ENCODE data around the gene SH3RF1.

Gene SH3RF1

DNA sequence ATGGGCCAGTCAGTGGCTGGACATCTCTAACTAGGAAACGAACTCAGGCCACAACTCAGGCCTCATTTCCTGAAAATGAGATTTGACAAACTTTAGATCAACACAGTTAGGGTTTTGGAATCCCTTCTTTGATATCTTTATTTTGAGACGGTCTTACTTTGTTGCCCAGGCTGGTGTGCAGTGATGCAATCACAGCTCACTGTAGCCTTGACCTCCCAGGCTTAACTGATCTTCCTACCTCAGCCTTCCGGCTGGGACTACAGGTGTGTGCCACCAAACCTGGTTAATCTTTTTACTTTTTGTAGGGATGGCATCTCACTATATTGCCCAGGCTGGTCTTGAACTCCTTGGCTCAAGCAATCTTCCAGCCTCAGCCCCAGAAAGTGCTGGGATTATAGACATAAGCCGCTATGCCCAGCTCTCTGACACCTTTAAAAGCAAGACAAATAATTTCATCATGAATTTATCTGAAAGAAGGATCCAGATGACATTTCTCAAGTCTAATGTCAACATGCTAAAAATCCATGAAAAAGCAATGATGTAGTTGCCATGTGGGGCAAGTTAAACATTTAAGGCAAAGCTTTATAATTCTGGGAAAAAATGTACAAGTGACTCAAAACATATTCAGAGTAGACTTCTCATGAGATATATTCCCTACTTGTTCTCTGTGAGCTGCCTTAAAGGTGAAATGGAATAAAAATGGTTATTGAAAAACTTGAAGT, 171.6 kb downstream of the SH3RF1 start:
- H3K9ac ChIP-seq (ENCODE audit: low read depth, low read length, poor library complexity): no peak overlapping the region
- H3K4ac ChIP-seq (ENCODE audit: low read length): no peak overlapping the region
- no peak for DNase-seq (ENCODE audit: low spot score)
- peaks cover 0 to 8% of the 10 kb centered on the region in 2 donors for H3K9me3 ChIP-seq (replicated peaks in 1 of 2; ENCODE audit: control insufficient read depth in 2 of 2, insufficient read depth in 1 of 2, low read depth in 1 of 2, low read length in 2 of 2)
- no peak overlapping the region for H2AK5ac ChIP-seq (ENCODE audit: low read depth, low read length)
- H2BK5ac ChIP-seq (ENCODE audit: low read length): no peak overlapping the region
- no peak overlapping the region for H2BK15ac ChIP-seq (ENCODE audit: low read length)
- no peak overlapping the region for H3K23ac ChIP-seq (ENCODE audit: low read depth, low read length, poor library complexity)
- H3K4me1 ChIP-seq (ENCODE audit: control insufficient read depth in 2 of 2, insufficient read depth in 1 of 2, low read depth in 1 of 2, low read length in 2 of 2): peaks cover 4 to 17% of the 10 kb centered on the region in 2 donors
- H4K91ac ChIP-seq (ENCODE audit: low read depth, low read length, poor library complexity): no peak overlapping the region
- H4K8ac ChIP-seq (ENCODE audit: low read depth, low read length): no peak overlapping the region
- peaks cover 7 to 88% of the 10 kb centered on the region in 2 donors for H3K36me3 ChIP-seq (replicated peaks in 1 of 2; ENCODE audit: control insufficient read depth in 2 of 2, insufficient read depth in 2 of 2, low read length in 2 of 2)
- no peak overlapping the region for H3K4me3 ChIP-seq (ENCODE audit: low read length in 2 of 2)
- H3K14ac ChIP-seq (ENCODE audit: low read length): no peak overlapping the region
- WGBS, 2 donors (ENCODE audit: extremely low coverage in 2 of 2, insufficient read length in 2 of 2, insufficient replicate concordance in 1 of 2): no CpG with 5 or more reads among the region's 4 CpGs
- no peak overlapping the region for H2AFZ ChIP-seq (ENCODE audit: low read length)
- no peak overlapping the region for H3K4me2 ChIP-seq (ENCODE audit: insufficient read depth, low read length, poor library complexity, severe bottlenecking)
- H3K27me3 ChIP-seq (ENCODE audit: control insufficient read depth in 3 of 3, insufficient read depth in 3 of 3, low read depth in 1 of 3, low read length in 3 of 3): no peaks in the 10 kb centered on the region
- H2BK12ac ChIP-seq (ENCODE audit: low read length): no peak overlapping the region
- no peak overlapping the region for H3K18ac ChIP-seq (ENCODE audit: low read length)
- no peak overlapping the region for H2BK120ac ChIP-seq (ENCODE audit: low read depth, low read length)
- H3K27ac ChIP-seq (replicated peaks; ENCODE audit: low read length): no peak overlapping the region
- H3K79me1 ChIP-seq (ENCODE audit: low read depth, low read length): no peaks in the 10 kb centered on the region

DNA sequence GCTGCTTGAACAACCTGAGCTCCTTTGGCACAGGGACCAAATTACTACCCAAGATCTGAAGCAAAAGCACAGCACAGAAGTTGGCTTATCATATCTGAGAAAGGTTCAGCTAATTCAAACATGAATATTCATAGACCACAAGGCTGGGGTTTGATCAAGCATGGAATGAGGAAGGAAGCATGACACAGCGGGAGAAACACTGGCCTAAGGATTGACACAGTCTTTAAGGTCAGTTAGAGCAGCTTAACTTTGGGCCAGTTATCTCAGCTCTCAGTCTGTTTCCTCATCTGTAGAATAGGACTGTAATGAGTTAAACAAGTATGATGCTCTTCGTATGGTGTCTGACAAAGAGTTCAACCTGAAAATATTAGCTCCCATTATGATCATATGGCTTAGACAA, 172.2 kb downstream of the SH3RF1 start:
- H3K27ac ChIP-seq (replicated peaks; ENCODE audit: low read length): no peak overlapping the region
- H3K79me1 ChIP-seq (ENCODE audit: low read depth, low read length): no peaks in the 10 kb centered on the region
- no peak overlapping the region for H3K9ac ChIP-seq (ENCODE audit: low read depth, low read length, poor library complexity)
- H3K4ac ChIP-seq (ENCODE audit: low read length): no peak overlapping the region
- H2BK120ac ChIP-seq (ENCODE audit: low read depth, low read length): no peak overlapping the region
- H3K23ac ChIP-seq (ENCODE audit: low read depth, low read length, poor library complexity): no peak overlapping the region
- H3K4me1 ChIP-seq (ENCODE audit: control insufficient read depth in 2 of 2, insufficient read depth in 1 of 2, low read depth in 1 of 2, low read length in 2 of 2): peaks cover 0 to 14% of the 10 kb centered on the region in 2 donors
- no peak overlapping the region for H4K8ac ChIP-seq (ENCODE audit: low read depth, low read length)
- H3K18ac ChIP-seq (ENCODE audit: low read length): no peak overlapping the region
- no peak overlapping the region for H3K4me2 ChIP-seq (ENCODE audit: insufficient read depth, low read length, poor library complexity, severe bottlenecking)
- H3K4me3 ChIP-seq (ENCODE audit: low read length in 2 of 2): no peak overlapping the region
- no peak overlapping the region for H3K14ac ChIP-seq (ENCODE audit: low read length)
- DNase-seq (ENCODE audit: low spot score): no peak
- H4K91ac ChIP-seq (ENCODE audit: low read depth, low read length, poor library complexity): no peak overlapping the region
- H3K27me3 ChIP-seq (ENCODE audit: control insufficient read depth in 3 of 3, insufficient read depth in 3 of 3, low read depth in 1 of 3, low read length in 3 of 3): no peaks in the 10 kb centered on the region
- H2AFZ ChIP-seq (ENCODE audit: low read length): no peak overlapping the region
- WGBS, 2 donors (ENCODE audit: extremely low coverage in 2 of 2, insufficient read length in 2 of 2, insufficient replicate concordance in 1 of 2): no CpG with 5 or more reads among the region's 2 CpGs
- no peak overlapping the region for H2AK5ac ChIP-seq (ENCODE audit: low read depth, low read length)
- no peak overlapping the region for H2BK5ac ChIP-seq (ENCODE audit: low read length)
- no peak overlapping the region for H2BK15ac ChIP-seq (ENCODE audit: low read length)
- no peak overlapping the region for H2BK12ac ChIP-seq (ENCODE audit: low read length)
- H3K9me3 ChIP-seq (replicated peaks in 1 of 2; ENCODE audit: control insufficient read depth in 2 of 2, insufficient read depth in 1 of 2, low read depth in 1 of 2, low read length in 2 of 2): peaks cover 0 to 8% of the 10 kb centered on the region in 2 donors
- H3K36me3 ChIP-seq (replicated peaks in 1 of 2; ENCODE audit: control insufficient read depth in 2 of 2, insufficient read depth in 2 of 2, low read length in 2 of 2): peaks cover 9 to 88% of the 10 kb centered on the region in 2 donors

DNA sequence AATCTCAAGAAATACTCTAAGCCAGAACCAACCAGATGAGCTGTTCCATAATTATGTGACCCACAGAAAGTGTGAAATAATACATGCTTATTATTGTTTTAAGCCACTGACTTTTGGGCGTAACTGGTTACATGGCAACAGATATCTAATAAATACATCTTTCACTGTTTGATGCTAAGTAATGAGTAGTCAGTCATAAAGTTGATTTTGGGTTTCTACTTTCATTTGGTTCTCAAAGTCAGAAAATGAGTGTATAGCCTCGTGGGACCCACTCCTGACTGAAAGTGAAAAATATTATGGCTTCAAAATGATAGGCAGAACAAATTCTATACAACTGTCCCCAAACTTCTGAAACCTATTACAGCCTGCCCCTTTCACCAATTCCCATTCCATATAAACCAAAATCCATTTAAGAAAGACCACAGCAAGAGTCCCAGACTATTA, 172.7 kb downstream of the SH3RF1 start:
- Histone ChIP-seq H2AK5ac (ENCODE audit: low read depth, low read length) (no peak overlapping the region), H3K4ac (ENCODE audit: low read length) (no peak overlapping the region), H2BK12ac (ENCODE audit: low read length) (no peak overlapping the region), H3K4me1 (ENCODE audit: control insufficient read depth in 2 of 2, insufficient read depth in 1 of 2, low read depth in 1 of 2, low read length in 2 of 2) (peaks cover 0 to 14% of the 10 kb centered on the region in 2 donors), H3K14ac (ENCODE audit: low read length) (no peak overlapping the region), H2BK5ac (ENCODE audit: low read length) (no peak overlapping the region), H4K91ac (ENCODE audit: low read depth, low read length, poor library complexity) (no peak overlapping the region), H3K23ac (ENCODE audit: low read depth, low read length, poor library complexity) (no peak overlapping the region), H3K4me3 (ENCODE audit: low read length in 2 of 2) (no peak overlapping the region), H2BK15ac (ENCODE audit: low read length) (no peak overlapping the region), H3K9me3 (replicated peaks in 1 of 2; ENCODE audit: control insufficient read depth in 2 of 2, insufficient read depth in 1 of 2, low read depth in 1 of 2, low read length in 2 of 2) (peaks cover 0 to 8% of the 10 kb centered on the region in 2 donors), H3K9ac (ENCODE audit: low read depth, low read length, poor library complexity) (no peak overlapping the region), H3K27ac (replicated peaks; ENCODE audit: low read length) (no peak overlapping the region), H3K36me3 (replicated peaks in 1 of 2; ENCODE audit: control insufficient read depth in 2 of 2, insufficient read depth in 2 of 2, low read length in 2 of 2) (peaks cover 9 to 87% of the 10 kb centered on the region in 2 donors), H3K4me2 (ENCODE audit: insufficient read depth, low read length, poor library complexity, severe bottlenecking) (no peak overlapping the region), H2BK120ac (ENCODE audit: low read depth, low read length) (no peak overlapping the region), H2AFZ (ENCODE audit: low read length) (no peak overlapping the region), H3K27me3 (ENCODE audit: control insufficient read depth in 3 of 3, insufficient read depth in 3 of 3, low read depth in 1 of 3, low read length in 3 of 3) (no peaks in the 10 kb centered on the region), H3K18ac (ENCODE audit: low read length) (no peak overlapping the region), H4K8ac (ENCODE audit: low read depth, low read length) (no peak overlapping the region), H3K79me1 (ENCODE audit: low read depth, low read length) (no peaks in the 10 kb centered on the region)
- DNase-seq (ENCODE audit: low spot score): no peak
- WGBS, 2 donors (ENCODE audit: extremely low coverage in 2 of 2, insufficient read length in 2 of 2, insufficient replicate concordance in 1 of 2): no CpG with 5 or more reads among the region's 2 CpGs

DNA sequence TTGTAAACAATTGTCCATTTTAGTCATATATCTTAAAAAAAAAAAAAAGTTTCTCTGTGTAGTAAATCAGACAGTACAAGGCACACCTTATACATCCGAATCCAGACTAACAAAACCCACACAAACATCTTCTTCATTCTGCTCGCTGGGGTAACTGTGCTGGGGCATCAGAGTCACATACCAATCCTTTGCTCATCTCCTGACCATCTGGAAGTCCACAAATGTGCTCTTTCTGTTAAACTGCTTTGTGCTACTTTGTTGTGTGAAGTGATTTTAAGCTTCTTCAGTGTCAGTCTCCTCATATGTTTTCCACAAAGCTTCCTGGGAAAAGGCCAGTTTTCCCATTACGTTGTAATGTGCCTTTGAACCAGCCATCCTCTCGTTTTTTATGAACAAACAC, 174.5 kb downstream of the SH3RF1 start:
- H3K27me3 ChIP-seq (ENCODE audit: control insufficient read depth in 3 of 3, insufficient read depth in 3 of 3, low read depth in 1 of 3, low read length in 3 of 3): no peaks in the 10 kb centered on the region
- no peak overlapping the region for H2AK5ac ChIP-seq (ENCODE audit: low read depth, low read length)
- no peaks in the 10 kb centered on the region for H3K79me1 ChIP-seq (ENCODE audit: low read depth, low read length)
- peaks cover 9 to 19% of the 10 kb centered on the region in 2 donors for H3K9me3 ChIP-seq (replicated peaks in 1 of 2; ENCODE audit: control insufficient read depth in 2 of 2, insufficient read depth in 1 of 2, low read depth in 1 of 2, low read length in 2 of 2)
- WGBS, 2 donors (ENCODE audit: extremely low coverage in 2 of 2, insufficient read length in 2 of 2, insufficient replicate concordance in 1 of 2): no CpG with 5 or more reads among the region's 4 CpGs
- H3K4me1 ChIP-seq (ENCODE audit: control insufficient read depth in 2 of 2, insufficient read depth in 1 of 2, low read depth in 1 of 2, low read length in 2 of 2): peaks cover 0 to 11% of the 10 kb centered on the region in 2 donors
- H3K36me3 ChIP-seq (replicated peaks in 1 of 2; ENCODE audit: control insufficient read depth in 2 of 2, insufficient read depth in 2 of 2, low read length in 2 of 2): peaks cover 18 to 85% of the 10 kb centered on the region in 2 donors
- H2AFZ ChIP-seq (ENCODE audit: low read length): no peak overlapping the region
- H3K4me3 ChIP-seq (ENCODE audit: low read length in 2 of 2): no peak overlapping the region
- no peak overlapping the region for H3K4ac ChIP-seq (ENCODE audit: low read length)
- no peak overlapping the region for H3K14ac ChIP-seq (ENCODE audit: low read length)
- no peak overlapping the region for H3K9ac ChIP-seq (ENCODE audit: low read depth, low read length, poor library complexity)
- no peak overlapping the region for H2BK15ac ChIP-seq (ENCODE audit: low read length)
- H3K18ac ChIP-seq (ENCODE audit: low read length): no peak overlapping the region
- no peak overlapping the region for H3K23ac ChIP-seq (ENCODE audit: low read depth, low read length, poor library complexity)
- no peak overlapping the region for H3K4me2 ChIP-seq (ENCODE audit: insufficient read depth, low read length, poor library complexity, severe bottlenecking)
- no peak for DNase-seq (ENCODE audit: low spot score)
- H4K91ac ChIP-seq (ENCODE audit: low read depth, low read length, poor library complexity): no peak overlapping the region
- H3K27ac ChIP-seq (replicated peaks; ENCODE audit: low read length): no peak overlapping the region
- H2BK12ac ChIP-seq (ENCODE audit: low read length): no peak overlapping the region
- no peak overlapping the region for H4K8ac ChIP-seq (ENCODE audit: low read depth, low read length)
- no peak overlapping the region for H2BK5ac ChIP-seq (ENCODE audit: low read length)
- H2BK120ac ChIP-seq (ENCODE audit: low read depth, low read length): no peak overlapping the region
